ENCODE results near the gene EXPH5. TPM values are rescaled to one million over a fixed set of nuclear protein-coding genes. Genes with fewer than 3 reads are reported as not detected.

EXPH5 gene
- total and polyA plus RNA-seq, 9 donors, result 0.12 to 5.7 (median 2.1) TPM

- Histone ChIP-seq H3K4me1 (ENCODE audit: insufficient read depth) (no peaks in the 10 kb centered on the region), H3K27me3 (no peaks in the 10 kb centered on the region), H3K27ac (no peak overlapping the region), H3K9me3 (no peaks in the 10 kb centered on the region), H3K36me3 (no peaks in the 10 kb centered on the region), H3K4me3 (no peak overlapping the region)
- TF ChIP-seq POLR2A (IDR thresholded peaks at IDR 0.05), result no peak
- no peak for TF ChIP-seq CTCF (IDR thresholded peaks at IDR 0.05)
- no peak for TF ChIP-seq EP300 (IDR thresholded peaks at IDR 0.05)
- intact Hi-C loops (cut with DNase I), result no loop called here
- WGBS, 3 donors, result 90 to 99% (median 93%) methylated on average over 5 of the region's 5 CpGs
- DNase-seq, result no peak
Measured at GRCh38 chr11:108530426-108530825, 63.1 kb downstream of the EXPH5 start.

- H3K4me3 ChIP-seq, result no peak overlapping the region
- H3K27ac ChIP-seq, result no peak overlapping the region
- H3K36me3 ChIP-seq, result no peaks in the 10 kb centered on the region
- DNase-seq, result no peak
- TF ChIP-seq CTCF (IDR thresholded peaks at IDR 0.05) (no peak), EP300 (IDR thresholded peaks at IDR 0.05) (no peak), POLR2A (IDR thresholded peaks at IDR 0.05) (no peak)
- no peaks in the 10 kb centered on the region for H3K27me3 ChIP-seq
- H3K9me3 ChIP-seq, result no peaks in the 10 kb centered on the region
- intact Hi-C loops (cut with DNase I), result no loop called here
- WGBS, 3 donors, result 53 to 73% (median 62%) methylated on average over 6 of the region's 6 CpGs
- no peaks in the 10 kb centered on the region for H3K4me1 ChIP-seq (ENCODE audit: insufficient read depth)
Measured at GRCh38 chr11:108527382-108527781, 66.2 kb downstream of the EXPH5 start.

- 92 to 97% (median 96%) methylated on average over 1 of the region's 1 CpG for WGBS, 3 donors
- intact Hi-C loops (cut with DNase I), result no loop called here
- no peak for TF ChIP-seq POLR2A (IDR thresholded peaks at IDR 0.05)
- TF ChIP-seq CTCF (IDR thresholded peaks at IDR 0.05), result no peak
- no peak for TF ChIP-seq EP300 (IDR thresholded peaks at IDR 0.05)
Measured at GRCh38 chr11:108525161-108525560, 68.4 kb downstream of the EXPH5 start.

GRCh38 chr11:108524422-108524821 lies 69.1 kb downstream of the EXPH5 start:
- H3K36me3 ChIP-seq, result no peaks in the 10 kb centered on the region
- intact Hi-C loops (cut with DNase I), result no loop called here
- H3K9me3 ChIP-seq, result no peaks in the 10 kb centered on the region
- DNase-seq, result no peak
- H3K4me3 ChIP-seq, result no peak overlapping the region
- H3K4me1 ChIP-seq (ENCODE audit: insufficient read depth), result no peaks in the 10 kb centered on the region
- no peaks in the 10 kb centered on the region for H3K27me3 ChIP-seq
- H3K27ac ChIP-seq, result no peak overlapping the region
- TF ChIP-seq POLR2A (IDR thresholded peaks at IDR 0.05), result no peak
- TF ChIP-seq EP300 (IDR thresholded peaks at IDR 0.05), result no peak
- TF ChIP-seq CTCF (IDR thresholded peaks at IDR 0.05), result no peak

More at GRCh38 chr11:108525161-108525560, 68.4 kb downstream of the EXPH5 start:
- no peaks in the 10 kb centered on the region for H3K9me3 ChIP-seq
- no peaks in the 10 kb centered on the region for H3K4me1 ChIP-seq (ENCODE audit: insufficient read depth)
- DNase-seq, result no peak
- no peaks in the 10 kb centered on the region for H3K36me3 ChIP-seq
- no peak overlapping the region for H3K4me3 ChIP-seq
- H3K27ac ChIP-seq, result no peak overlapping the region
- no peaks in the 10 kb centered on the region for H3K27me3 ChIP-seq

GRCh38 chr11:108522318-108522717 lies 71.2 kb downstream of the EXPH5 start:
- Histone ChIP-seq H3K27me3 (no peaks in the 10 kb centered on the region), H3K4me3 (no peak overlapping the region), H3K4me1 (ENCODE audit: insufficient read depth) (no peaks in the 10 kb centered on the region), H3K36me3 (no peaks in the 10 kb centered on the region), H3K27ac (no peak overlapping the region), H3K9me3 (no peaks in the 10 kb centered on the region)
- 52 to 66% (median 57%) methylated on average over 1 of the region's 1 CpG for WGBS, 3 donors
- intact Hi-C loops (cut with DNase I), result no loop called here
- DNase-seq, result no peak
- TF ChIP-seq POLR2A (IDR thresholded peaks at IDR 0.05), result no peak
- no peak for TF ChIP-seq EP300 (IDR thresholded peaks at IDR 0.05)
- TF ChIP-seq CTCF (IDR thresholded peaks at IDR 0.05), result no peak
